GM18951 (cell line): ENCODE data around the gene TRAPPC12.

ENCODE experiments used
- POLR2A ChIP-seq: IDR thresholded peaks from 4 replicates; pipeline ENCODE4 v1.6.1; 2011; ENCODE audit warnings: mild to moderate bottlenecking; ENCODE audit not compliant: insufficient read length, insufficient read depth; ENCODE audit errors: extremely low read depth
- in situ Hi-C: fragments of 300-500 bp; cut with MboI; formaldehyde crosslinking; loops from one replicate; pipeline ENCODE4 v1.12.0; 2022; ENCODE audit warnings: low sequenced_read_pairs, mixed read lengths, inconsistent platforms; ENCODE audit not compliant: unreplicated experiment

TRAPPC12 gene

GRCh38 chr2:3483227-3483985, 103.9 kb downstream of the TRAPPC12 start:
- TF ChIP-seq POLR2A, result no peak
- in situ Hi-C loops, result no loop called here

- in situ Hi-C loops, result no loop called here
These were observed 104.8 kb downstream of the TRAPPC12 start for GRCh38 chr2:3483986-3484960.

GRCh38 chr2:3485166-3485565, 105.7 kb downstream of the TRAPPC12 start:
- TF ChIP-seq POLR2A, result no peak
- in situ Hi-C loops, result no loop called here

More at GRCh38 chr2:3483986-3484960, 104.8 kb downstream of the TRAPPC12 start:
- TF ChIP-seq POLR2A, result no peak

- TF ChIP-seq POLR2A, result no peak
- in situ Hi-C loops, result no loop called here
These were observed 106.8 kb downstream of the TRAPPC12 start for GRCh38 chr2:3486047-3487027.

- no peak for TF ChIP-seq POLR2A
- in situ Hi-C loops, result no loop called here
These were observed 107.5 kb downstream of the TRAPPC12 start for GRCh38 chr2:3487028-3487425.

GRCh38 chr2:3487432-3487831, 107.9 kb downstream of the TRAPPC12 start:
- in situ Hi-C loops, result no loop called here
- TF ChIP-seq POLR2A, result no peak

- no peak for TF ChIP-seq POLR2A
- in situ Hi-C loops, result no loop called here
These were observed 108.6 kb downstream of the TRAPPC12 start for GRCh38 chr2:3488061-3488531.

- in situ Hi-C loops, result no loop called here
- TF ChIP-seq POLR2A, result no peak
These were observed 109.6 kb downstream of the TRAPPC12 start for GRCh38 chr2:3488855-3489763.

GRCh38 chr2:3489764-3490115, 110.2 kb downstream of the TRAPPC12 start:
- TF ChIP-seq POLR2A, result no peak

GRCh38 chr2:3490191-3491170, 111.0 kb downstream of the TRAPPC12 start:
- TF ChIP-seq POLR2A, result no peak
- in situ Hi-C loops, result no loop called here

More at GRCh38 chr2:3489764-3490115, 110.2 kb downstream of the TRAPPC12 start:
- in situ Hi-C loops, result no loop called here

- TF ChIP-seq POLR2A, result no peak
- in situ Hi-C loops, result no loop called here
These were observed 111.8 kb downstream of the TRAPPC12 start for GRCh38 chr2:3491306-3491705.
